OCI-LY7 (cell line): ENCODE data around the gene KMT5B.

Experiments
- CTCF ChIP-seq: fragments of 200-600 bp; sonication (generic); conservative IDR thresholded peaks from 2 replicates; pipeline ENCODE4 v1.5.1; 2014; ENCODE audit warnings: mild to moderate bottlenecking, antibody characterized with exemption, low read length, moderate library complexity, mixed read lengths
- EZH2phosphoT487 ChIP-seq: fragments of 200-600 bp; sonication (generic); IDR thresholded peaks from 2 replicates; pipeline ENCODE4 v1.6.1; 2018; ENCODE audit warnings: low read depth, borderline replicate concordance, mild to moderate bottlenecking, mixed run types, antibody characterized with exemption, low read length, moderate library complexity, mixed read lengths

- TF ChIP-seq CTCF (no peak), EZH2phosphoT487 (no peak)
These were observed 71.1 kb downstream of the KMT5B start for GRCh38 chr11:68142028-68142412.
